SK-N-SH treated with all-trans-retinoic acid at 6 μM for 48 hours (cell line): ENCODE results near the gene ELP1.

Experiments
- ARNTL ChIP-seq: fragments of 450-650 bp; formaldehyde crosslinking; IDR thresholded peaks from 2 replicates; pipeline ENCODE4 v1.5.0; 2020; ENCODE audit warnings: low read depth, mild to moderate bottlenecking, moderate library complexity, borderline replicate concordance
- BACH2 ChIP-seq: fragments of 250-450 bp; sonication (Bioruptor Pico); IDR thresholded peaks from 2 replicates; pipeline ENCODE4 v1.9.0; 2021; ENCODE audit warnings: mild to moderate bottlenecking, borderline replicate concordance
- GLIS3 ChIP-seq: fragments of 250-450 bp; sonication (Bioruptor Pico); IDR thresholded peaks from 2 replicates; pipeline ENCODE4 v1.5.0; 2020; ENCODE audit warnings: mild to moderate bottlenecking, moderate library complexity
- ISL1 ChIP-seq: fragments of 250-450 bp; sonication (Bioruptor Pico); IDR thresholded peaks from 2 replicates; pipeline ENCODE4 v2.1.2; 2022; ENCODE audit warnings: mild to moderate bottlenecking, moderate library complexity
- OSR1 ChIP-seq: fragments of 250-450 bp; sonication (Bioruptor Pico); IDR thresholded peaks from 2 replicates; pipeline ENCODE4 v1.8.0; 2022; ENCODE audit warnings: moderate library complexity, mild to moderate bottlenecking, inconsistent platforms
- POU6F1 ChIP-seq: fragments of 250-450 bp; sonication (Bioruptor Pico); IDR thresholded peaks from 2 replicates; pipeline ENCODE4 v1.8.0; 2021; ENCODE audit warnings: low read depth, mild to moderate bottlenecking, moderate library complexity, borderline replicate concordance
- RARB ChIP-seq: fragments of 250-450 bp; sonication (Bioruptor Pico); IDR thresholded peaks from 2 replicates; pipeline ENCODE4 v1.8.0; 2021; ENCODE audit warnings: mild to moderate bottlenecking, moderate library complexity
- SNAI2 ChIP-seq: fragments of 250-450 bp; sonication (Bioruptor Pico); IDR thresholded peaks from 2 replicates; pipeline ENCODE4 v1.5.0; 2020; ENCODE audit warnings: mild to moderate bottlenecking, moderate library complexity
- TOX ChIP-seq: fragments of 250-450 bp; sonication (Bioruptor Pico); IDR thresholded peaks from 2 replicates; pipeline ENCODE4 v1.8.0; 2021; ENCODE audit warnings: mild to moderate bottlenecking, moderate library complexity, borderline replicate concordance
- ZFP30 ChIP-seq: fragments of 450-650 bp; formaldehyde crosslinking; IDR thresholded peaks from 2 replicates; pipeline ENCODE4 v1.5.0; 2022; ENCODE audit warnings: mild to moderate bottlenecking, moderate library complexity
- ZNF70 ChIP-seq: fragments of 450-650 bp; formaldehyde crosslinking; IDR thresholded peaks from 2 replicates; pipeline ENCODE4 v1.5.0; 2020; ENCODE audit warnings: mild to moderate bottlenecking, moderate library complexity
- TF ChIP-seq, protein P1 (sequence below): fragments of 250-450 bp; sonication (Bioruptor Pico); IDR thresholded peaks from 2 replicates; pipeline ENCODE4 v1.8.0; 2020; ENCODE audit warnings: mild to moderate bottlenecking, moderate library complexity, borderline replicate concordance
- TF ChIP-seq, protein P2 (sequence below): fragments of 250-450 bp; sonication (Bioruptor Pico); IDR thresholded peaks from 2 replicates; pipeline ENCODE4 v1.5.1; 2020; ENCODE audit warnings: low read depth, mild to moderate bottlenecking, moderate library complexity
- TF ChIP-seq, protein P3 (sequence below): fragments of 250-450 bp; sonication (Bioruptor Pico); IDR thresholded peaks from 2 replicates; pipeline ENCODE4 v1.5.1; 2021; ENCODE audit warnings: mild to moderate bottlenecking, moderate library complexity

DNA sequence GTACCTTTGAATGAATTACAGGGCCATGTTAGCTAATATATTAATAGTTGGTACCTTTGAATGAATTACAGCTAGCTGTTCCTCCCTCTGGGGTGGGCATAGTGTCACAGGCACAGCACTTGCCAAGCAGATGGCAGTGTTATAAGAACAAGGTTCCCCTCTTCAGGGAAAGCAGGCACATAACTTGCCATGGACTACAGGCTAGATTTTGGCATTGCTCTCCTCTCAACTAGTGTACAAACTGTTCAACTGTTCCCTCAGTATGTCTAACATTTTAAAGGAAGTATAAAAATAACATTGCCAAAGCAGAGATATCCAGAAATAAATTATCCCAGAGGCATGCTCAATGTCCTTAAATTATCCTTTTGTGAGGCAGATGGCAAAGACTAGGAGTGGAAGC is 34.0 kb upstream of the ELP1 start:
- no peak for TF ChIP-seq SNAI2 (CRISPR knock-in tag)
- no peak for TF ChIP-seq ZFP30 (CRISPR knock-in tag)
- no peak for TF ChIP-seq TOX (CRISPR knock-in tag)
- TF ChIP-seq POU6F1 (CRISPR knock-in tag) = no peak
- TF ChIP-seq ISL1 (CRISPR knock-in tag) = no peak
- TF ChIP-seq OSR1 (CRISPR knock-in tag) = no peak
- TF ChIP-seq, protein P1, sequence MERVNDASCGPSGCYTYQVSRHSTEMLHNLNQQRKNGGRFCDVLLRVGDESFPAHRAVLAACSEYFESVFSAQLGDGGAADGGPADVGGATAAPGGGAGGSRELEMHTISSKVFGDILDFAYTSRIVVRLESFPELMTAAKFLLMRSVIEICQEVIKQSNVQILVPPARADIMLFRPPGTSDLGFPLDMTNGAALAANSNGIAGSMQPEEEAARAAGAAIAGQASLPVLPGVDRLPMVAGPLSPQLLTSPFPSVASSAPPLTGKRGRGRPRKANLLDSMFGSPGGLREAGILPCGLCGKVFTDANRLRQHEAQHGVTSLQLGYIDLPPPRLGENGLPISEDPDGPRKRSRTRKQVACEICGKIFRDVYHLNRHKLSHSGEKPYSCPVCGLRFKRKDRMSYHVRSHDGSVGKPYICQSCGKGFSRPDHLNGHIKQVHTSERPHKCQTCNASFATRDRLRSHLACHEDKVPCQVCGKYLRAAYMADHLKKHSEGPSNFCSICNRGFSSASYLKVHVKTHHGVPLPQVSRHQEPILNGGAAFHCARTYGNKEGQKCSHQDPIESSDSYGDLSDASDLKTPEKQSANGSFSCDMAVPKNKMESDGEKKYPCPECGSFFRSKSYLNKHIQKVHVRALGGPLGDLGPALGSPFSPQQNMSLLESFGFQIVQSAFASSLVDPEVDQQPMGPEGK (CRISPR knock-in tag) = no peak
- TF ChIP-seq ZNF70 (CRISPR knock-in tag) = no peak
- TF ChIP-seq RARB (CRISPR knock-in tag) = no peak
- TF ChIP-seq ARNTL = no peak
- no peak for TF ChIP-seq GLIS3 (CRISPR knock-in tag)
- TF ChIP-seq, protein P2, sequence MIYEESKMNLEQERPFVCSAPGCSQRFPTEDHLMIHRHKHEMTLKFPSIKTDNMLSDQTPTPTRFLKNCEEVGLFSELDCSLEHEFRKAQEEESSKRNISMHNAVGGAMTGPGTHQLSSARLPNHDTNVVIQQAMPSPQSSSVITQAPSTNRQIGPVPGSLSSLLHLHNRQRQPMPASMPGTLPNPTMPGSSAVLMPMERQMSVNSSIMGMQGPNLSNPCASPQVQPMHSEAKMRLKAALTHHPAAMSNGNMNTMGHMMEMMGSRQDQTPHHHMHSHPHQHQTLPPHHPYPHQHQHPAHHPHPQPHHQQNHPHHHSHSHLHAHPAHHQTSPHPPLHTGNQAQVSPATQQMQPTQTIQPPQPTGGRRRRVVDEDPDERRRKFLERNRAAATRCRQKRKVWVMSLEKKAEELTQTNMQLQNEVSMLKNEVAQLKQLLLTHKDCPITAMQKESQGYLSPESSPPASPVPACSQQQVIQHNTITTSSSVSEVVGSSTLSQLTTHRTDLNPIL (CRISPR knock-in tag) = no peak
- TF ChIP-seq, protein P3, sequence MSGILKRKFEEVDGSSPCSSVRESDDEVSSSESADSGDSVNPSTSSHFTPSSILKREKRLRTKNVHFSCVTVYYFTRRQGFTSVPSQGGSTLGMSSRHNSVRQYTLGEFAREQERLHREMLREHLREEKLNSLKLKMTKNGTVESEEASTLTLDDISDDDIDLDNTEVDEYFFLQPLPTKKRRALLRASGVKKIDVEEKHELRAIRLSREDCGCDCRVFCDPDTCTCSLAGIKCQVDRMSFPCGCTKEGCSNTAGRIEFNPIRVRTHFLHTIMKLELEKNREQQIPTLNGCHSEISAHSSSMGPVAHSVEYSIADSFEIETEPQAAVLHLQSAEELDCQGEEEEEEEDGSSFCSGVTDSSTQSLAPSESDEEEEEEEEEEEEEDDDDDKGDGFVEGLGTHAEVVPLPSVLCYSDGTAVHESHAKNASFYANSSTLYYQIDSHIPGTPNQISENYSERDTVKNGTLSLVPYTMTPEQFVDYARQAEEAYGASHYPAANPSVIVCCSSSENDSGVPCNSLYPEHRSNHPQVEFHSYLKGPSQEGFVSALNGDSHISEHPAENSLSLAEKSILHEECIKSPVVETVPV (CRISPR knock-in tag) = no peak
- TF ChIP-seq BACH2 = no peak
